ENCODE results near the gene SMC5.

Gene SMC5

DNA sequence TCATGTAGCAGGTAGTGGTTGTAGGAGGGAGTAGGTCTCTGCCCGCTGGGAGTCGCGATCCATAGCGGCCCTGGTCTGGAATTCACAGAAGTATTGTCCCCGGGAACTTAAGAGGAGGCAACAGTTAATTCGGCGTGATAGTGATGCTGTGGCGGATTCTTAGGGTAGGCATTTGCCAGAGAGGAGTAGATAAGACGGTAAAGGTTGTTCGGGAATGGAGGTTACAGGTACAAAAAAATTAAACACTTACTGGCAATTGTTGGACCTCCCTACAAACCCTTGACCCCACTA lies 679 bp downstream of the SMC5 start:
- no peak for TF ChIP-seq GATA2 (IDR thresholded peaks at IDR 0.05; ENCODE audit: low read depth, low read length)
- TF ChIP-seq GATA3 (IDR thresholded peaks at IDR 0.05; ENCODE audit: low read depth, low read length), result no peak

DNA sequence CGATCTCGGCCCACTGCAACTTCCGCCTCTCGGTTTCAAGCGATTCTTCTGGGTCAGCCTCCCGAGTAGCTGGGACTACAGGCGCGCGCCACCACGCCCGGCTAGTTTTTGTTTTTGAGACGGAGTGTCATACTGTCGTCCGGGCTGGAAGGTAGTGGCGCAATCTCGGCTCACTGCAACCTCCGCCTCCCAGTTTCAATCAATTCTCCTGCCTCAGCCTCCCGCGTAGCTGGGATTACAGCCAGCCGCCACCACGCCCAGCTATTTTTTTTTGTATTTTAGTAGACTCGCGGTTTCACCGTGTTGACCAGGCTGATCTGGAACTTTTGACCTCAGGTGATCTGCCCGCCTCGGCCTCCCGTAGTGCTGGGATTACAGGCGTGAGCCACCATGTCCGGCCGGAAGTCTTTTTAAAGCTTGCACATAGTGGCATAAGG lies 1.2 kb downstream of the SMC5 start:
- no peak for TF ChIP-seq GATA2 (IDR thresholded peaks at IDR 0.05; ENCODE audit: low read depth, low read length)
- no peak for TF ChIP-seq GATA3 (IDR thresholded peaks at IDR 0.05; ENCODE audit: low read depth, low read length)

DNA sequence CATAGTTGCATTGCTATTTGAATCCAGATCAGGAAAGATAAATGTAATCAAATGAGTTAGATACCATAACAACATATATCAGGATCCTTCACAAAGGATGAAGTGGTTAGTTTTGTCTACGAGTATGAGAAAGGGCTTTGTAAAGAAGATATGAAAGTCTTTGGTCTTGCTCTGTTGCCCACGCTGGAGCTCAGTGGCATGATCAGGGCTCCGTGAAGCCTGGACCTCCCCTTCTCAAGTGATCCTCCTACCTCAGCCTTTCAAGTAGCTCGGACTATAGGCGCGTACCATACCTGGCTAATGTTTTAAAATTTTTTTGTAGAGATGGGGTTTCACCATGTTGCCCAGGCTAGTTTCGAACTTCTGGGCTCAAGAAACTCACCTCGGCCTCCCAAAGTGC lies 1.8 kb downstream of the SMC5 start:
- no peak for TF ChIP-seq GATA3 (IDR thresholded peaks at IDR 0.05; ENCODE audit: low read depth, low read length)
- no peak for TF ChIP-seq GATA2 (IDR thresholded peaks at IDR 0.05; ENCODE audit: low read depth, low read length)

DNA sequence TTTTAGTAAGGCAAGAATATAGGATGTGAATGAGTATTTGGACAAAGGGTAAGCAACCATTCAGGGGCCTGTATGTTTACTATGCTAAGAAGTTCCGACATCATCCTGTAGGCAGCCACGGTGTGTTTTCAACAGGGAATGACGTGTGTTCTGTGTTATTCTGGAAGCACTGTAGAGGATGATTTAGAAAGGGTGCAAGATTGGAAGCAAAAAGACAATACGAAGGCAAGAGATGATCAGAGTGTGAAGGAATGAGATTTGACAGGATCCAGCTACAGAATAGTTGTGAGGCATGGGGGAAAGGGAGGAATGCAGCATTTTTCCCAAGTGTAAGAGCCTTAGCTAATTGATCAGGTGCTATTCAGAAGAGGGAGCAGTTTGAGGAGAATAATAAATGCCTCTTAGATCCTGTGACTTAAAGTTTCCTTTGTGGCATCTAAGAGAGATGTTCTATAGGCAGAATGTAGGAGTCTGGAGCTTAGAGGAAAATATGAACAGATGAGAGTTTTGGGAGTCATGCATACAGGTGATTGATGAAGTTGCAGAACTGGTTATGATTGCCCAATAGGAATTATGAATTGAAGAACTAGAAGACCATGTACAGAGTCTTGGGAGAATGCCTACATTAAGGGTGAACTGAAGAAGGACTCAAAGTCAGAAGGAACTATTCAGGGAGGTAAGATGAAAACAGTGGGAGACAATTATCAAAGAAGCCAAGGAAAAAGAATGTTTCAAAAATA lies 2.5 kb downstream of the SMC5 start:
- TF ChIP-seq GATA3 (IDR thresholded peaks at IDR 0.05; ENCODE audit: low read depth, low read length) (no peak), GATA2 (IDR thresholded peaks at IDR 0.05; ENCODE audit: low read depth, low read length) (no peak)

DNA sequence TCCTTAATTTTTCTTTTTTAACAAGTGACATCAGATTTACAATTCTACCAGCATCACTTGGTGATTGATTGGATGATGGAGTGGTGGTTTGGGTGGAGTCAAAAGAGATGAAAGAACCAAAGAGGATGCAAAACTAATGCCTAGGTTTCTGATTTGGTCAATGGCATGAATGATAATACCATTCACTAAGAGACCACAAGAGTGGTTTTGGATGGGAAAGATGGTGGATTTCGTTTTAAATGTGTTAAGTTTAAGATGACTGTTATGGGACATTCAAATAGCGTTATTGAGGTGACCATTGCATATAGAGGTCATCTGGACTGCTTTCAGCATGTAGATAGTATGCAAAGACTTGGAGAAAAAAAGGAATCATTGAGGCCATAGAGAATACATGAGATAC lies 3.6 kb downstream of the SMC5 start:
- TF ChIP-seq GATA3 (IDR thresholded peaks at IDR 0.05; ENCODE audit: low read depth, low read length), result no peak
- TF ChIP-seq GATA2 (IDR thresholded peaks at IDR 0.05; ENCODE audit: low read depth, low read length), result no peak

DNA sequence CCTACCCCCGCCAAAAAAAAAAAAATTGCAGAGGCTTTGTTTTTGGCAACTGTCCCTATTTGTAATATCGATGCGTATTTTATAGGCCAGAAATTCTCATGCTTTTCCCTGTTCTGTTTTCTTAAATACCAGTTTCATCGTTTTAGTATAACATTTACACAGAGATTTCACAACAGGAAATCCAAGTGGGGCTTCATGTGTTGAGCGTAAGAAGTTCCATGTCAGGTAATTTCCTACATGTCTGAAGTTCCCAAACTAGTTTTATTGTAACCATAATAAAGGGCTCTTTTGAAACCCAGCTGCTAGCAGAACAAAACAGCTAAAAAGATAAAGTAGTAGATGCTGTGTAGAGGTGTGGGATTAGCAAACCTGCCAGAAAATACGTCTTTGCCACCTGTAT lies 4.2 kb downstream of the SMC5 start:
- TF ChIP-seq GATA3 (IDR thresholded peaks at IDR 0.05; ENCODE audit: low read depth, low read length), result no peak
- TF ChIP-seq GATA2 (IDR thresholded peaks at IDR 0.05; ENCODE audit: low read depth, low read length), result no peak

DNA sequence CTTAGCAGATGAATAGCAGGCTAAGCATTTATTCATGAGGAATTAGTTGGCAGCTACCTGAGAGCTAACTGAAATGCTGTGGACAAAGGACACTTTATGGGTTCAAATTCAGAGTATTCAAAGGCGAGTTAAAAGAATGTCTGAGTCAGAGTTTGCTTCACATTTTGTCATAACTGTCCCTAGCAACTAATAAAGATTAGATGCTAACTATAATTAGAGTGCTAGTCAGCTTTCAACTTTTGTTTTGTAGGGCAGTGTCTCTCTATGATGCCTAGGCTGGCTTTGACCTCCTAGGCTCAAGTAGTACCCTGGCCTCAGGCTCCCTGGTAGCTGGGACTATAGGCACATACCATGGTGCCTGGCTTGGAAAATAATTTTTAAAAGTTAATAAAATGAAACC lies 4.6 kb downstream of the SMC5 start:
- TF ChIP-seq GATA3 (IDR thresholded peaks at IDR 0.05; ENCODE audit: low read depth, low read length) (no peak), GATA2 (IDR thresholded peaks at IDR 0.05; ENCODE audit: low read depth, low read length) (no peak)

DNA sequence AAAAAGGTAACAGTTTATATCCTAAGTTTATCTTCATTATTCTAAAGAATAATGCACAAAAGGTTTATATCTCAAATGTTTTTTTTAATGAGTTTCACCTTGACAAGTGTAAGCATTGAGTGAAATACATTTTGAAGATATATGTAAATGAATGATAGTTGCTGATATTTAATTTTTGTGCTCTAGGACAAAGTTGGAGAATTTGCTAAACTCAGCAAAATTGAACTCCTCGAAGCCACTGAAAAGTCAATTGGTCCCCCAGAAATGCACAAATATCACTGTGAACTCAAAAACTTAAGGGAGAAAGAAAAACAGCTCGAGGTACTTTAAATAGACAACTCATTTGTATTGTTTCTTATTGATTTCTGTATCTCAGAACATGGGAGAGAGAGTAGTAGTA lies 19.5 kb downstream of the SMC5 start:
- no peak for TF ChIP-seq GATA3 (IDR thresholded peaks at IDR 0.05; ENCODE audit: low read depth, low read length)
- TF ChIP-seq GATA2 (IDR thresholded peaks at IDR 0.05; ENCODE audit: low read depth, low read length), result no peak

DNA sequence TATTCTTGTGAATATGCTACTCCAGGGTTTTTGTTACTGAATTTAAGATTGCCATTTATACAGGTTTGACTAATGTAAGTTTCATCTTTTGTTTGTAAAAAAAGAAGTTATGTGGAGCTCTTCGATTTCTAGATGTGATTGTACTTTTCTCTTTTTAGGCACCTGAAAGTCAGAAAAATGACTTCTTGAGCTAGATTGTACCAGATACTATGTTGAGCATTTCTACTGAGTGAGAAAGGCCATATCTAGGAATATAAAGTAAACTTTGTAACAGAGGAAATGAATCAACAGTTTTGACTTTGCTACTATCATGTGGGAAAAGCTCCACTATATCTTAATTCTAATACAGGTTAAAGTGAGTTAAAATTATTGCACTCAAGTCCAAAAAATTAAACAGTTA lies 25.1 kb downstream of the SMC5 start:
- TF ChIP-seq GATA2 (IDR thresholded peaks at IDR 0.05; ENCODE audit: low read depth, low read length) (no peak), GATA3 (IDR thresholded peaks at IDR 0.05; ENCODE audit: low read depth, low read length) (no peak)

DNA sequence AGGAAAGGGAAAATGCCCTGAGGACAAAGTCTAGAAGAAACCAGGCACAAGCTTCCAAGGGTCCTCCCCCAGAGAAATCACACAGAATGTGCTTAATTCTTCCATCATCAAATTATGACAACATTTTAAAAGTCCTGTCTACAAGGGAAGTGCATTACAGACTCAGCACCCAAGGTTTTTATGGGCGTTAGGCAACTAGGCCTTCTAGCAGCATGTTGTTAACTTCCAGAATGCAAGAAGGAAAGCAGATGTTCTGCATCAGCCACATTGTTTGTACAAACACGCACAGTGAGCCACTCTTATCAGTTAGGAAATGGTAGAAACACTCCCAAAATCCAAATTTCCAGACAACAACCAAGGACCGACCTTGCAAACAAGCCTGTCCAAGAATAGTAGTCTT lies 26.5 kb downstream of the SMC5 start:
- TF ChIP-seq GATA2 (IDR thresholded peaks at IDR 0.05; ENCODE audit: low read depth, low read length), result no peak
- TF ChIP-seq GATA3 (IDR thresholded peaks at IDR 0.05; ENCODE audit: low read depth, low read length), result no peak

DNA sequence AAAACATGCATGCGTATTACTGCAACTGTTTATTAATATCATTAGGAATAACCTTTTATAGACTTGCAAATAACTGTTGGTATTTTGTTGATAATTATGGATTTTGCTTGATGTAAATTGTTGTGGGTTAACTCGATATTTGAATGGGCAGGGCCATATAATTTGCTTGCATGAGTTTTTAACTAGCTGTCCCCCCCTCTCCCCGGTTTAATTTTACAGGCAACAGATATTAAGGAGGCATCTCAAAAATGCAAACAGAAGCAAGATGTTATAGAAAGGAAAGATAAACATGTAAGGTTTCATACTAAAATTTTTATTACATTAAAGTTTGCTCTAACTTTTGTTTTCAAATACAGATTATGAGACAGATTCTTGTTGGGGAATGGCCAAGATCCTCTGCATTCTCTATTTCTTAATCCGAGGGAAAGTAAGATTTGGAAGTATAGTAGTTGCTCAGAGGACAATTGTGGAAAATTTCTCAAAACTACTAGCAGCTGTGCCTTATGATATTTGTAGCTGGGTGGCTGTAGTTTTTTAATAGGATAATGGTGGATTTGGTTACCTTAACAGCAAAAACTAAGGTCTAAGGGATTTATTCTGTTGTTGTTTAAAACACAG lies 27.3 kb downstream of the SMC5 start:
- TF ChIP-seq GATA2 (IDR thresholded peaks at IDR 0.05; ENCODE audit: low read depth, low read length), result no peak
- TF ChIP-seq GATA3 (IDR thresholded peaks at IDR 0.05; ENCODE audit: low read depth, low read length), result no peak

DNA sequence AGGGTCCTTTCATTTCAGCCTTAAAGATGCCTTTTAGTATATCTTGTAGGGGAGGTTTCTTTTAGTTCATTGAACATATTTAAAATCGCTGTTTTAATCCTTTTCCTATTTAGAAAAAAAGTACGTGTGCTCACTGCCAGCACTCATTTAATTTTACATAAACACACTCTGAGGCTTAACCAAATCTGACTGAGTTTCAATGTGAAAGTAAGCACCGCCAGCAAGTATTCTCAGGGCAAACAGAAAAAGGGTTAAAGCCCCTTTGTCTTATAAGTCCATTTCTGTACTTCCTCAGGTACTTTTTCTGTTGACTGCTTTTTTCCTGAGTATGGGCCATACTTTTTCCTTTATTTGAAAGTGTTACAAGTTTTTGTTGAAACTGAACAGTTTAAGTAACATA lies 31.8 kb downstream of the SMC5 start:
- TF ChIP-seq GATA2 (IDR thresholded peaks at IDR 0.05; ENCODE audit: low read depth, low read length) (no peak), GATA3 (IDR thresholded peaks at IDR 0.05; ENCODE audit: low read depth, low read length) (no peak)

DNA sequence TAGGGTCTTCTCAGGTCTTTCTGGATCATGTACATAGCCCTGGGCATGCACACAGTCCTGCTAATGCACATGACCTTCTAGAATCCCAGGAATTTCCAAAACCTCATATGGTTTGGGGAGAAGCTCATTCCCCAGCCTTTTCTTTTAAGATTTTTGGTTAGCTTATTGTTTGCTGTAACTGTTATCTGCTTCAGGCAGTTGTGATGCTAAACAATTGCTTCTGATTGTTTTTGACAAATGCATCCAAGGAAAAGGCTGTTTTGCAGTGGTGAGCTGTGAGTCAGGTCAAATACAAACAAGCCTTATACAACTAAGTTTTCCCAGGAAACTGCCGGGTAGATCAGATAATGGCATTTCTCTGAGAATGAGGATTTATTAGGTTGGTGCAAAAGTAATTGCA lies 32.7 kb downstream of the SMC5 start:
- no peak for TF ChIP-seq GATA2 (IDR thresholded peaks at IDR 0.05; ENCODE audit: low read depth, low read length)
- TF ChIP-seq GATA3 (IDR thresholded peaks at IDR 0.05; ENCODE audit: low read depth, low read length), result no peak

DNA sequence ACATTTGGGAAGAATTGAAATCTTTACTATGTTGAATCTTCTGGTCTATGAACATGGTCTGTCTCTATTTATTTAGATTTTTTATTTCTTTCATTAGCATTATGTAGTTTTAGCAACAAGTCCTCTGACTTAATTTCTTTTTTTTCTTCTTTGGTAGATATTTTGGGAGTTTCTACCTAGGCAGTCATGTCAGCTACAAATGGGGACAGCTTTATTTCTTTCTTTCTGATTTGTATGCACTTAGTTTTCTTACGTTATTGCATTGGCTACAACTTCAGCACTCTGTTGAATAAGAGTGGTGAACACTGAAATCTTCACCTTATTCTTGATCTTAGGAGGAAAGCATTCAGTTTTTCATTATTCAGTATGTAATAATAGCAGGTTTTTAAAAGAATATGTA lies 33.5 kb downstream of the SMC5 start:
- no peak for TF ChIP-seq GATA2 (IDR thresholded peaks at IDR 0.05; ENCODE audit: low read depth, low read length)
- no peak for TF ChIP-seq GATA3 (IDR thresholded peaks at IDR 0.05; ENCODE audit: low read depth, low read length)

DNA sequence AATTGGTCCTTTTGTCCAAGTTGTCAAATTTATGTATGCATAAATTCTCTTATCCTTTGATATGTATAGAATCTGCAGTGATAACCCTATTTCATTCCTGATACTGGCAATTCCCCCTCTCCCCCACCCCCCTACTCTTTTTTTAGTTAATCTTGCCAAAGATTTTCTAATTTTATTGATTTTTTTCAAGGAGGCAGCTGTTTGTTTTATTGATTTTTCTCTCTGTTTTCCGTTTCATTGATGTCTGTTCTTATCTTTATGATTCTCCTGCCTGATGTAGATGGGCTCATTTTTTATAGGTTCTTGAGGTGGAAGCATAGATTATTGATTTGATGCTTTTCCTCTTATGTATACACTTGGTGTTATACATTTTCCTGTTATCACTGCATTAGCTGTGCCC lies 34.4 kb downstream of the SMC5 start:
- TF ChIP-seq GATA3 (IDR thresholded peaks at IDR 0.05; ENCODE audit: low read depth, low read length), result no peak
- no peak for TF ChIP-seq GATA2 (IDR thresholded peaks at IDR 0.05; ENCODE audit: low read depth, low read length)

DNA sequence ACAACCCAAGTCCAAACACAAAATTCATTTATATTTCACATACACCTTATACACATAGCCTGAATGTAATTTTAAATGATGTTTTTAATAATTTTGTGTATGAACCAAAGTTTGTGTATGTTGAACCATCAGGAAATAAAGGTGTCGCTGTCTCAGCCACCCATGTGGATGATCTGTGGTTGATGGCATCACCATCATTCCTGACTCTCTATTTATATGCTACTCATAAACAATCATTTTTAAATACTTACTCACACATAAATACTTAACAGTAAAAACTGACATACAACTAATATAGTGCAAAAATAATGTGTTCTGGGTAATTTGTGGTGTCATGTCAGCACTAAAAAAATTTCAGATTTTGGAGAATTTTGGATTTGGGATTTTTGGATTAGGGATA lies 38.4 kb downstream of the SMC5 start:
- TF ChIP-seq GATA2 (IDR thresholded peaks at IDR 0.05; ENCODE audit: low read depth, low read length) (no peak), GATA3 (IDR thresholded peaks at IDR 0.05; ENCODE audit: low read depth, low read length) (no peak)

Data from SH-SY5Y (cell line).